Upper lobe of right lung (tissue), 1 donor: ENCODE measurements around the gene GRM1. TPM values are rescaled to one million over a fixed set of nuclear protein-coding genes. Genes with fewer than 3 reads are reported as not detected.

Experiments
- ATAC-seq: fragments of 200-7000 bp; cut with Tn5 transposase; one replicate; pipeline ENCODE4 v1.9.1; 2020; ENCODE audit warnings: mild to moderate bottlenecking, moderate library complexity
- DNase-seq: peaks from one replicate; pipeline ENCODE4 v3.0.0-alpha.2; 2020
- H3K27ac ChIP-seq: fragments of 200-600 bp; one replicate; pipeline ENCODE4 v1.8.0; 2022
- H3K27me3 ChIP-seq: fragments of 200-600 bp; one replicate; pipeline ENCODE4 v1.8.0; 2022; ENCODE audit warnings: mild to moderate bottlenecking
- H3K36me3 ChIP-seq: fragments of 200-600 bp; one replicate; pipeline ENCODE4 v1.8.0; 2022
- H3K4me1 ChIP-seq: fragments of 200-600 bp; one replicate; pipeline ENCODE4 v1.8.0; 2022
- H3K4me3 ChIP-seq: fragments of 200-600 bp; one replicate; pipeline ENCODE4 v1.8.0; 2022; ENCODE audit warnings: mild to moderate bottlenecking
- H3K9me3 ChIP-seq: fragments of 200-600 bp; one replicate; pipeline ENCODE4 v1.8.0; 2022
- CTCF ChIP-seq: fragments of 200-600 bp; IDR thresholded peaks from one replicate; pipeline ENCODE4 v1.8.0; 2022; ENCODE audit warnings: antibody characterized with exemption
- intact Hi-C: fragments of 100-400 bp; cut with DNase I; formaldehyde crosslinking; loops from one replicate; pipeline ENCODE4 v1.11.0; 2022
- total RNA-seq: library from RNA; stranded (reverse); fragmentation: NEBNext Ultra II Directional; extraction: Animal tissue kit (Norgen Biotek cat#: 25700); gene quantifications from one replicate; pipeline ENCODE4 v1.2.1, GENCODE V29; 2021
- donor health status: DM: no; HTN: yes; CAD: no; lungs with severe emphysema.

Gene GRM1
- total RNA-seq, 1 donor from 2014 or later: 0.09 TPM

- Histone ChIP-seq H3K9me3 (no peaks in the 10 kb centered on the region), H3K27me3 (no peaks in the 10 kb centered on the region), H3K27ac (no peak overlapping the region), H3K4me1 (no peaks in the 10 kb centered on the region), H3K36me3 (no peaks in the 10 kb centered on the region), H3K4me3 (no peak overlapping the region)
- ATAC-seq (no peak), DNase-seq (no peak)
- intact Hi-C loops: no loop called here
- no peak for TF ChIP-seq CTCF
These were observed 329.7 kb downstream of the GRM1 start for GRCh38 chr6:146358431-146359046.

GRCh38 chr6:146359131-146359530 lies 330.3 kb downstream of the GRM1 start:
- Histone ChIP-seq H3K4me1 (no peaks in the 10 kb centered on the region), H3K36me3 (no peaks in the 10 kb centered on the region), H3K27ac (no peak overlapping the region), H3K4me3 (no peak overlapping the region), H3K27me3 (no peaks in the 10 kb centered on the region), H3K9me3 (no peaks in the 10 kb centered on the region)
- DNase-seq (no peak), ATAC-seq (no peak)
- no peak for TF ChIP-seq CTCF
- intact Hi-C loops: no loop called here

GRCh38 chr6:146361128-146361924 lies 332.5 kb downstream of the GRM1 start:
- DNase-seq: no peak
- no peak for ATAC-seq
- intact Hi-C loops: no loop called here

GRCh38 chr6:146363838-146364607 lies 335.2 kb downstream of the GRM1 start:
- intact Hi-C loops: no loop called here
- ATAC-seq (no peak), DNase-seq (no peak)
- TF ChIP-seq CTCF: no peak
- H3K36me3 ChIP-seq: no peaks in the 10 kb centered on the region
- H3K4me1 ChIP-seq: no peaks in the 10 kb centered on the region
- no peak overlapping the region for H3K27ac ChIP-seq
- no peak overlapping the region for H3K4me3 ChIP-seq
- no peaks in the 10 kb centered on the region for H3K27me3 ChIP-seq
- H3K9me3 ChIP-seq: no peaks in the 10 kb centered on the region

More at GRCh38 chr6:146361128-146361924, 332.5 kb downstream of the GRM1 start:
- no peak for TF ChIP-seq CTCF
- no peaks in the 10 kb centered on the region for H3K9me3 ChIP-seq
- H3K36me3 ChIP-seq: no peaks in the 10 kb centered on the region
- no peak overlapping the region for H3K27ac ChIP-seq
- no peaks in the 10 kb centered on the region for H3K4me1 ChIP-seq
- no peaks in the 10 kb centered on the region for H3K27me3 ChIP-seq
- no peak overlapping the region for H3K4me3 ChIP-seq

- ATAC-seq: no peak
These were observed 336.1 kb downstream of the GRM1 start for GRCh38 chr6:146364816-146365594.

More at GRCh38 chr6:146364816-146365594, 336.1 kb downstream of the GRM1 start:
- Histone ChIP-seq H3K27me3 (no peaks in the 10 kb centered on the region), H3K9me3 (no peaks in the 10 kb centered on the region), H3K4me1 (no peaks in the 10 kb centered on the region), H3K4me3 (no peak overlapping the region), H3K27ac (no peak overlapping the region), H3K36me3 (no peaks in the 10 kb centered on the region)
- no peak for TF ChIP-seq CTCF
- no peak for DNase-seq
- intact Hi-C loops: no loop called here
